Measurements from ENCODE around the gene APOL2. TPM values are rescaled to one million over a fixed set of nuclear protein-coding genes. Genes with fewer than 3 reads are reported as not detected.

Gene APOL2
- total RNA-seq, 1 donor from 2014 or later = 77.2 TPM

DNA sequence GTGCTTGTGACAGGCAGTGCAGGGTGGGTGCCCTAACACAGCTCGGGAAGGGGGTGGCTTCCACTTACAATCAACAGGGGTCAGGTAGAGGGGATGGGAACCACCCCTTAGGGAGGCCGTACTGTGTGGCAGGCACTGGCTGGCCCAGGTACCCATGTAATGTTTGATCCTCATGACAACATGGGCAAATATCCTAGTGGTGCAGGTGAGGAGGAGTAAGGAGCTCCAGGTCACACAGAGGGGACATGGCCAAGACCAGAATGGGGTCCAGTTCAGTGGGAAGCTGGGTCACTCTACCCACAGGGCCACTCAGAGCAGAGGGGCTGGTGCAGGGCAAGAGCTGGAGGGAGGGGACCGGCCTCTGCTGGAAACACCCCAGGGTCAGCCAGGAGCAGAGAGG is 40.8 kb downstream of the APOL2 start:
- H3K36me3 Mint-ChIP-seq (ENCODE audit: low read depth, unreplicated experiment) = no peaks in the 10 kb centered on the region
- no peak overlapping the region for H3K4me3 ChIP-seq (ENCODE audit: insufficient read depth, low read depth, low read length)
- H4K20me1 ChIP-seq (ENCODE audit: insufficient read depth, low read length) = no peaks in the 10 kb centered on the region
- H3K9ac ChIP-seq (ENCODE audit: low read length) = no peak overlapping the region
- H3K9me3 Mint-ChIP-seq (ENCODE audit: unreplicated experiment) = no peaks in the 10 kb centered on the region
- FAIRE-seq = no peak
- H3K79me2 ChIP-seq (ENCODE audit: insufficient read depth, low read length) = no peaks in the 10 kb centered on the region
- peaks cover 3% of the 10 kb centered on the region for H3K27me3 ChIP-seq (ENCODE audit: insufficient read depth, low read length)
- no peak overlapping the region for H3K27ac ChIP-seq (ENCODE audit: low read depth, low read length)
- H3K36me3 ChIP-seq (ENCODE audit: insufficient read depth, low read length) = no peaks in the 10 kb centered on the region
- peaks cover 13% of the 10 kb centered on the region for H3K4me1 ChIP-seq (ENCODE audit: insufficient read depth, low read length)
- H3K27me3 Mint-ChIP-seq (ENCODE audit: low read depth, unreplicated experiment) = peaks cover 22% of the 10 kb centered on the region
- no peak overlapping the region for H3K4me2 ChIP-seq (ENCODE audit: low read length)
- peaks cover 18% of the 10 kb centered on the region for H3K4me1 Mint-ChIP-seq (ENCODE audit: low read depth, unreplicated experiment)
- DNase-seq (ENCODE audit: low read depth) = no peak
- H2AFZ ChIP-seq (ENCODE audit: low read depth, low read length) = no peak overlapping the region
- no peak overlapping the region for H3K27ac Mint-ChIP-seq (ENCODE audit: unreplicated experiment)
- TF ChIP-seq, protein P1, sequence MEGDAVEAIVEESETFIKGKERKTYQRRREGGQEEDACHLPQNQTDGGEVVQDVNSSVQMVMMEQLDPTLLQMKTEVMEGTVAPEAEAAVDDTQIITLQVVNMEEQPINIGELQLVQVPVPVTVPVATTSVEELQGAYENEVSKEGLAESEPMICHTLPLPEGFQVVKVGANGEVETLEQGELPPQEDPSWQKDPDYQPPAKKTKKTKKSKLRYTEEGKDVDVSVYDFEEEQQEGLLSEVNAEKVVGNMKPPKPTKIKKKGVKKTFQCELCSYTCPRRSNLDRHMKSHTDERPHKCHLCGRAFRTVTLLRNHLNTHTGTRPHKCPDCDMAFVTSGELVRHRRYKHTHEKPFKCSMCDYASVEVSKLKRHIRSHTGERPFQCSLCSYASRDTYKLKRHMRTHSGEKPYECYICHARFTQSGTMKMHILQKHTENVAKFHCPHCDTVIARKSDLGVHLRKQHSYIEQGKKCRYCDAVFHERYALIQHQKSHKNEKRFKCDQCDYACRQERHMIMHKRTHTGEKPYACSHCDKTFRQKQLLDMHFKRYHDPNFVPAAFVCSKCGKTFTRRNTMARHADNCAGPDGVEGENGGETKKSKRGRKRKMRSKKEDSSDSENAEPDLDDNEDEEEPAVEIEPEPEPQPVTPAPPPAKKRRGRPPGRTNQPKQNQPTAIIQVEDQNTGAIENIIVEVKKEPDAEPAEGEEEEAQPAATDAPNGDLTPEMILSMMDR (IDR thresholded peaks at IDR 0.05; ENCODE audit: insufficient read depth, low read depth, low read length) = no peak
- TF ChIP-seq EZH2 (IDR thresholded peaks at IDR 0.05; ENCODE audit: insufficient read depth, low read length) = no peak
- H3K4me3 Mint-ChIP-seq (ENCODE audit: unreplicated experiment) = no peak overlapping the region
- no peaks in the 10 kb centered on the region for H3K9me3 ChIP-seq (ENCODE audit: insufficient read depth, low read depth, low read length)

DNA sequence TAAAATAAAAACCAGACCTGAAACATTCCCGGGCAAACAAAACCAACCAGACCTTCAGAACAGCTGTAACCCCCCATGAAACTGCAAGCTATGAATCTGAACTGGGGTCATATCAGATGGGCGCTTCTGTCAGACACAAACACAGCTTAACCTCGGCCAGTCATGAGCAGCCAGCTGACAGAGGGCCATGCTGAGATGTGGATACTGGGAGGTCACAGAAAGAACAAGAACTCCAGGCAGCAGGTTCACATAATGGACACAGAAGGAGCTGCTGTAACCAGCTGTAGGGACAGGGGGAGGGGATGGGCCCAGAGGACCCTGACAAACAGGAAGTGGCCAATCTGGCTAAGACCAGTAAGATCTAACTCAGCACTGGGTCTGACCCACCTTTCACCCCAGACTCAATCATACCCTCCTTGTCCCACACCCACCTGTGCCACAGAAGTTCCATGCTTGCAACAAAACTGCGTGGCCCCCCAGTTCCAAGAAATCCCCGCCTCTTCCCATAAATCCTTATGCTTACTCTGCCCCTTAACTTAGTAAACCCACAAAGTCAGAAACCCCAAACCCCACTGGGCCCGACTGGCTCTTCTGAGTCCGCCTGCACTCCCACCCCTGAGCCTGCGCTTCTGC is 41.7 kb downstream of the APOL2 start:
- Mint-ChIP-seq H3K27ac (ENCODE audit: unreplicated experiment) (no peak overlapping the region), H3K4me3 (ENCODE audit: unreplicated experiment) (no peak overlapping the region), H3K27me3 (ENCODE audit: low read depth, unreplicated experiment) (peaks cover 18% of the 10 kb centered on the region), H3K36me3 (ENCODE audit: low read depth, unreplicated experiment) (no peaks in the 10 kb centered on the region), H3K9me3 (ENCODE audit: unreplicated experiment) (no peaks in the 10 kb centered on the region), H3K4me1 (ENCODE audit: low read depth, unreplicated experiment) (peaks cover 18% of the 10 kb centered on the region)
- Histone ChIP-seq H4K20me1 (ENCODE audit: insufficient read depth, low read length) (no peaks in the 10 kb centered on the region), H3K9me3 (ENCODE audit: insufficient read depth, low read depth, low read length) (no peaks in the 10 kb centered on the region), H3K9ac (ENCODE audit: low read length) (no peak overlapping the region), H3K36me3 (ENCODE audit: insufficient read depth, low read length) (no peaks in the 10 kb centered on the region), H3K4me1 (ENCODE audit: insufficient read depth, low read length) (peaks cover 13% of the 10 kb centered on the region), H3K4me3 (ENCODE audit: insufficient read depth, low read depth, low read length) (no peak overlapping the region), H3K4me2 (ENCODE audit: low read length) (peak overlapping the region; percentile 23), H3K27me3 (ENCODE audit: insufficient read depth, low read length) (peaks cover 4% of the 10 kb centered on the region), H2AFZ (ENCODE audit: low read depth, low read length) (peak overlapping the region; percentile 28), H3K27ac (ENCODE audit: low read depth, low read length) (no peak overlapping the region), H3K79me2 (ENCODE audit: insufficient read depth, low read length) (no peaks in the 10 kb centered on the region)
- FAIRE-seq (no peak), DNase-seq (ENCODE audit: low read depth) (no peak)
- no peak for TF ChIP-seq EZH2 (IDR thresholded peaks at IDR 0.05; ENCODE audit: insufficient read depth, low read length)
- TF ChIP-seq, protein P1 (IDR thresholded peaks at IDR 0.05; ENCODE audit: insufficient read depth, low read depth, low read length) = no peak

DNA sequence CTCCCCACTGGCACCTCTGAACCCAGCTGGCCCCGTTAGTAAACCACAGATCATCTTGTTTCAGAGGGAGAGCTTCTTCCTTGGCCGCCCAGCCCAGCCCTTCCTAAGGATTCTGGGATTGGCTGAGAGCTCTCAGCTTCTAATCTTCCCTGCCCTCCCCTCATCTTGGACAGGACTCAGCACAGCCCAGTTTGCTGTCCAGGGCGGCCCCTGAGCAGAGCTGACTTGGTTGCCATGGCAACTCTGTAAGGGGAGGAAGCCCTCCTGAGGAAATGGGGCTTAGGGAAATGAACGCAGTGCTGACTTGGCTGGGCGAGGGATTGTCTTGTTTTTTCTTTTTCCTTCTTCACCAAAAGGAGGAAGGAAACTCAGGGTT is 42.3 kb downstream of the APOL2 start:
- FAIRE-seq = no peak
- H2AFZ ChIP-seq (ENCODE audit: low read depth, low read length) = peak overlapping the region; percentile 28
- no peaks in the 10 kb centered on the region for H3K36me3 Mint-ChIP-seq (ENCODE audit: low read depth, unreplicated experiment)
- no peak overlapping the region for H3K4me3 Mint-ChIP-seq (ENCODE audit: unreplicated experiment)
- no peak overlapping the region for H3K4me3 ChIP-seq (ENCODE audit: insufficient read depth, low read depth, low read length)
- H3K4me1 Mint-ChIP-seq (ENCODE audit: low read depth, unreplicated experiment) = peaks cover 23% of the 10 kb centered on the region
- H3K27ac Mint-ChIP-seq (ENCODE audit: unreplicated experiment) = no peak overlapping the region
- H4K20me1 ChIP-seq (ENCODE audit: insufficient read depth, low read length) = no peaks in the 10 kb centered on the region
- no peaks in the 10 kb centered on the region for H3K9me3 Mint-ChIP-seq (ENCODE audit: unreplicated experiment)
- peaks cover 13% of the 10 kb centered on the region for H3K4me1 ChIP-seq (ENCODE audit: insufficient read depth, low read length)
- peaks cover 20% of the 10 kb centered on the region for H3K27me3 Mint-ChIP-seq (ENCODE audit: low read depth, unreplicated experiment)
- H3K9me3 ChIP-seq (ENCODE audit: insufficient read depth, low read depth, low read length) = no peaks in the 10 kb centered on the region
- H3K36me3 ChIP-seq (ENCODE audit: insufficient read depth, low read length) = no peaks in the 10 kb centered on the region
- H3K9ac ChIP-seq (ENCODE audit: low read length) = no peak overlapping the region
- no peaks in the 10 kb centered on the region for H3K79me2 ChIP-seq (ENCODE audit: insufficient read depth, low read length)
- peak; percentile 42 for DNase-seq (ENCODE audit: low read depth)
- peak overlapping the region; percentile 23 for H3K4me2 ChIP-seq (ENCODE audit: low read length)
- TF ChIP-seq, protein P1 (IDR thresholded peaks at IDR 0.05; ENCODE audit: insufficient read depth, low read depth, low read length) = no peak
- no peak for TF ChIP-seq EZH2 (IDR thresholded peaks at IDR 0.05; ENCODE audit: insufficient read depth, low read length)
- peaks cover 4% of the 10 kb centered on the region for H3K27me3 ChIP-seq (ENCODE audit: insufficient read depth, low read length)
- H3K27ac ChIP-seq (ENCODE audit: low read depth, low read length) = no peak overlapping the region

All from astrocyte (in vitro differentiated cells and primary cell).